ENCODE results near the gene BAHCC1.

The BAHCC1 gene

DNA sequence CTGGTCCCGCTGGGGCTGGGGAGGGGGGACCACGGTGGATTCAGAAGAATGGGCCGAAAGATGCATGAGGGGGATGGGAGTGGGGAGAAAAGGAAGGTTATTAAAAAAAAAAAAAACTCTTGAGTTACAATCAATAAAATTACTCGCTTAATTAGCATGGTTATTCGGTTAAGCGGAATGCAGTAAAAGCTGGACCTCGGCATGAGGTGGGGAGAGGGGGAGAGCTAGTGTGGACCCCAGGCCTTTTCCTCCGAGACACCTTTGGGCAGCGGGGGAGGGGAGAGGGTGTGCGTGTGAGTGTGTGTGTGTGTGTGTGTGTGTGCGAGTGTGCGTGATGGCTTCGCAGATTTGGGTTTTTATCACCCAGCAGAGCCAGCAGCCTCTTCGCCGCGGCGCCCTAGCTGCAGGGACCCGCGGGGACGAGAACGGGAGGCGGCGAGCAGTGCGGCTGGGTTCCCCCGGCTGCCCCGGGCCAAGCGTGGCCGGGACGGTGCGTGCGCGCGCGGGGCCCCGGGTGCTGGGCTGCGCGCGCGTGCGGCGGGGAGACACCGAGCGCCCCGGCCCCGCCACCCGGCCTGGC, 3.7 kb downstream of the BAHCC1 start:
- no peak for DNase-seq

DNA sequence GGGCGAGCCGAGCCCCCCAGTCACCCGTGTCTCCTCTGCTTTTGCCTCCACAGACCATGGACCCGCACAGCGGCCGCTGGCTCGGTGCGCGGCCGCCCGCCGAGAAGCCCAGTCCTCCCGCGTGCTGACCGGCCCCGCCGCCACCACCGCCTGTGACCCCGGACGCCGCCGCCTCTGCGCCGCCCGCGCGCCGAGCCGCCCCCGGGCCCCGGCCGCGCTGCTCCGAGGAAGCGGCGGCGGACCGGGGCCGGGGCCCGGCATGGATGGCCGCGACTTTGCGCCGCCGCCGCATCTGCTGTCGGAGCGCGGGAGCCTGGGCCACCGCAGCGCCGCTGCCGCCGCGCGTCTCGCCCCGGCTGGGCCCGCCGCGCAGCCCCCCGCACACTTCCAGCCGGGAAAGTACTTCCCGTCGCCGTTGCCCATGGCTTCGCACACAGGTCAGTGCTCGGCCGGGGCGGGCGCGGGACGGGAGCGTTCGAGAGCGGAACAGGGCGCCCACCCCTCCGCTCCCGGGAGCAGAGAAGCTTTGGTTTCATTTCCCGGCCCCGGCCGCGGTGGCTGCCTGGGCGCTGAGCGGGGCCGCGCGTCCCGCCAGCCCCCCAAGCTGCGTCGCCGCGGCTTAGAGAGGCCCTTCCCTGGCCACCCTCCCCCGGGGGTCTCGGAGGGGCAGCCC, 4.4 kb downstream of the BAHCC1 start:
- no peak for DNase-seq

DNA sequence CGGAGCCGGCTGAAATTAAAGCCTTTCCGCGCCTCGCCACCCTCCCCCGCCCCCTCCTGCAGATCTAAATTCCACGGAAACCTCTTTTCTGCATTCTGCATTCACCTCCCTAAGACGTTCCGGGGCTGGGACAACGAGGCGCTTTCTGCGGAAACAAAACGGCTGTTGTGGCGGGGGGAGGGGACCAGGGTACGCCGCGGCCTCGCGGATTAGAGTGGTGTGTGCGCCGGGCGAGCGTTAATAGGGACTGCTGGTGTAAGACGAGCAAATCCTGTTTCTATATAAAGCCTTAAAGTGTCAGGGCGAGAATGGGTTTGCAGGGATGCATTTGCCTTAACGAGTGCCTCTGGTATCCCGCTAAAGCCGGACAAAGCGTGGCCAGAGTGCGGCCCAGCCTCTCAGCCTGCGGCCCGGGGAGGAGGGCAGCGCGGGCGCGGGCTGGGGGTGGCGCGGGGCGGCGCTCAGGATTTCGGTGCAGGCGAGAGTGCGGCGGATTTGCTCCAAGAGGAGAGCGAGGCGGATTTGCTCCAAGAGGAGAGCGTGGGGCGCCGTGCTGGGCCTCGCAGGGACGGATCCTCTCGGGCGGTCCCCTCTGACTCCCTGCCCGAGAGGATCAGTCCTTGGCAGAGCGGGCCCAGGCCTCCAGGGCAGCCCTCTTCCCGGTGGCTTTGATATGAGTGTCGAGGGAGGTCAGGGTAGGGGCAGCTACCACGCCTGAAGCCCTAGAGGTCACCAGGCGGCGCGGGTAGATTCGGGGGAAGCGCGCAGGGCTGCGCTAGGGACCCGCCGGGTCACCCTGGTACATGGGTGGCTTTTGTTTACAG, 5.1 kb downstream of the BAHCC1 start:
- no peak for DNase-seq

DNA sequence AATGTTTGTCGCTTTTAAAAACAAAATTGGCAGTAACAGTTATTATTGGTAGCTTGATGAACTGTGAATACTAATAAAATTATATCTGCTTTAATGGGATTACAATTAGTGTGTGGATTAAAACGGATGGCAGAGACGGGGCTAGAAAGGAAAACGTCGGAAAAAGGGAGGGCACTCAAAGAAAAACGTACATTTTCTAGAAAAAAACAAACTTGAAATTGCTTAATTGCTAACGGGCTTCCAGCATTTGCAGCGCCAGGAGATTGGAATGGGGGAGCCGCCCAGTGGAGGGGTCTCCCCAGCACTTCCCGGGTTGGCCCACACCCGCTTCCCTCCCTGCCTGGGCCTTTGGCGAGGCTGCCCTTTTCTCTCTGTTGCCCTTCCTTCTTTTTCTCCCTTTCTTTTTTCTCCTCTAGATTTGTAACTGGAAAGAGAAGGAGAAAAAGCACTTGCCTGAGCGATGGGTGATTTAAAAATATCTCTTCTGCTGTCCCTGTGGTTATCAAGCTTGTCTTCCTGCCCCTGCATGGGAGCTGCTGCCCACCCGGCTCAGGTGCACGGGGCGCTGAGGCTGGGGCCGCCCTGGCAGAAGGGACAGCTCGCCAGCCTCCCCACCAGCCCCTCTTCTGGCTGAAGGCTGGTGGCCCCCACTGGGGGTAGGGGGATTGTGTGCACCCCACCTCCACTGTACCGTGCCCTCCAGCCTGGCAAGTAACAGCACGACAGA, 5.9 kb downstream of the BAHCC1 start:
- DNase-seq = no peak

DNA sequence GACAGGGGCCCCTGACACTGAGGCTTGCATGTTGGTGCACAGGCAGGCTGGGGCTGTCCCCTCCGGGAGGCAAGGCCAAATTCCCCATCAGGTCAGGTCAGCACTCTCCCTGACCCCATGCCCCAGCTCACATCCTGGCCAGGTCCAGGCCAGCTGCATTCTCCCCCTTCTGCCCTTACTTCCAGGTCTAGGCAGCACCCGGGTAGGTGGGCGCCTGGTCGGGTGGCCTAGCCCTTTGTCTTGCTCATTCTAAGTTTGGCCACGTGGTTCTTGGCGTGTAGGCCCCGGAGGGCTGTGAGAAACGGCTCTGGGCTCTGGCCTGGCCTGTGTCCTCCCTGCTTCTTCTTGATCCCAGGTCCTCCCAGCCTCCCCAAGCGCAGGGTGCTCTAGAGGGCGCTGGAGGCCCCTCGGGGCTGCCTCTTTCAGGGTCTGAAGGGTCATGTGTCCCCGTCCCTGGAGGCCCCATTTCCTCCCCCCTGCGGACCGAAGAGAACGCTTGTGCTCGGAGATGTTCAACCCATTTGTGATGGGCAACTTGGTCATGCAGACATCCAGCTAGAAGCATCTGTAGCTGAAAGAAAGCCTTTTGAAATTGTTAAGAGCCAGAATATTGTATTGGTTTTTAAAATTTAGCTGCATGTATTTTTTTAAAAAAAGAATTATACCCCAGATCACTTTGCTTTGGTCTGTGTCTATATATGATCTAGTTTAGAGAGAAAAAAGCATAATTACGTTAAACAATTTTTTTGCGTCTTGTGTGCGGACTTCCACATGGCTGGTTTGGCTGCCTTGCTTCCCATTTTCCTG, 6.7 kb downstream of the BAHCC1 start:
- DNase-seq = no peak

DNA sequence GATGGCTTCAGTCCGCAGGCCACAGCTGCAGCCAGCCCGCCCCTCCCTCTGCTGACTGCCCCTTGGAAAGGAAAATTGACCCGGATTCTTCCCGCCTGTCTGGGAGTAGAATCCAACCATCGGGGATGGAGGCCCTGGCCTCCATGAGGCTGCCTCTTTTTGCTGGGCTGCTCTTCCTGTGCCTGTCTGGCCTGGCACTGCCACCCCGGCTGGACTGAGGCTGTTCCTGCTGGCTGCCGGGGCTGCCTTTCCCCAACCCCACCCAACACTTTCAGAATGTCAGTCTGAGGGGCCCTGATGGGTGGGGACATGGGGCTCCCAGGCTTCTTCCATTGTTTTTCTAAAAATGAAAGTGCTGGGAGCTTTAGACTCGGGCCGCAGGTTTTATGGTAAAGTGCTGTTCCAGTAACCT, 7.3 kb downstream of the BAHCC1 start:
- DNase-seq = no peak

DNA sequence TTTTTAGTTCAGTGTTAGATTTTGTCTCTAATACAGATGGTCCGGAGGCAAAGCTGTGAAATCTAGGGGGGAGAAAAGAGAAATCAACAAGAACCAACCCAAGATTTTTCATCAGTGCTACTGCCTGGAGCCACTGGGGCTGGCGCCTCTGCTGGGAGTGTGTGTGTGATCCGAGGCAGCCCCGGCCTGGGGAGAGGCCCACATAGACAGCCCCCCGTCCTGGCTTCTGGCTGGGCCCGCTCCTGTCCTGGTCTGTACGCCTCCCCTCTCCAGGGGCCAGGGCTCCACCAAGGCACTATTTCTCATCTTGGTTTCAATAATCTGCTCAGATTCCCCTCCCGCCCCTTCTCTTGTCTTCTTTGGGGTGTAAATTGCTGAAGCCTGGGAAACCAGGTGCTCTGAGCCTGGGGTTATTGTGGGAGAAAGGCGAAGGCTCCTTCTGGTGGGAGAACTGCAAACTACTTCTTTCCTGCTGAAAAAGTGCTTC, 7.8 kb downstream of the BAHCC1 start:
- DNase-seq = no peak

DNA sequence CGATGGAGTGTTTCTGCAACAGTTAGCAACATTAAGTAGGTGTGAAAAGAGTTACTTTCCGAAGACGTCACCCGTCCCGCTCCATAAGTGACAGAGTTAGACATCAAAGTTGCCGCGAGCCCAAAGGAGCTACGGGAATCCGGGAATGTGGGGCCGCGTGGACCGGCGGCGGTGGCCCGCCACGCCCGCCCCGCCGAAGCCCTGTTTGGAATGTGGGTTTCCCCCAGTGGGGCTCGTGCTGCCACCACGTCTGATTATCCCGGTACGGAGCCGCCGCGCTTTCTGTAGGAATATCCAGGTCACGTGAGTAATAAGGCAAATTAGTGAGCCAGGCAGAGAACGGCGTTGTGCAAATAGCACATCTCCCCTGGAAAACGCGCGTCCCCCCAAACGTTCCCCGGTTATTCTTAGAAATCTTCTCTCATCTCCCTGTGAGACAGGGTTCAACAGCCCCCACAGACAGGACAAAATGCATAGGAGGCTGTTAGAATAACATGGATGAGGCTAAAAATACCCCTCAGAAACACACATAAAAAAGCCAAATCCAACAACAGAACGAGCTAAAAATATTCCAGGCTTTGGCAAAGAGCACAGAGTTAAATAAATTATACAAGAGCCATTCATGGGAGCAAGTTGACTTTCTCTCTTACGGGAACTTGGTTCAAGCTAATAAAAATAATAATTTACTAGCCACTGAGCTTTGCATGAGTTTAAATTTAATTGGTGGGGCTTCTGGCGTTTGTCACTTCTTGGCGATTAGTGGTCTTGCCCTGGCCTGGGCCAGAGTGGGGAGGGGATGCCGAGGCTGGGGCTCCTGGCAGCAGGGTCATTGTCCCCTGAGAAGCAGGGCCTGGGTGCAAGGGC, 8.6 kb downstream of the BAHCC1 start:
- DNase-seq = no peak

DNA sequence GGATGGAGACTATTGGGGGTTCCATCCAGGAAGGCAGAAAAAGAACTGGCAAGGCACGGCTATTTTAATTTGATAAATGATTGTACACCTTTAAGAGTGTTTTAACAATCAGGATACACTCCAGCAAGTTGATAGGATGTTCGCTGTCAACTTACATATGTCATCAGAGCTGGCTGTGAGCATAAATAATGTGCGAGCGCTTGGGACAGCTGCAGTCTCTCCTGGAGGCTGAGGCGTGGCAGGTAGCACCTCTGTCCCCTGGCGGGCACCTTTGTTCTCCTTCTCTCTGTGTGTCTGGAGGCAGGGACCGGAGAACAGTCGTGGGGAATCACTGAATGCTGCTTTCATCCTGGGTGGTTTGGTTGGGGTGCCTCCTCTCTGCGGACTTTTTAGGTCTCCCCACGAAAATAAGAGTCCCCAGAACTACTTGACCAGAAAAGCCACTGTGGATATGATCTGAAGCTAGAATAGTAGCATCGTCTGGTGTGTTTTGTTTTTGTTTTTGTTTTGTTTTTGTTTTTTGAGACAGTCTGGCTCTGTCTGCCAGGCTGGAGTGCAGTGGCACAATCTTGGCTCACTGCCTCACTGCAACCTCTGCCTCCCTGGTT, 9.4 kb downstream of the BAHCC1 start:
- no peak for DNase-seq

DNA sequence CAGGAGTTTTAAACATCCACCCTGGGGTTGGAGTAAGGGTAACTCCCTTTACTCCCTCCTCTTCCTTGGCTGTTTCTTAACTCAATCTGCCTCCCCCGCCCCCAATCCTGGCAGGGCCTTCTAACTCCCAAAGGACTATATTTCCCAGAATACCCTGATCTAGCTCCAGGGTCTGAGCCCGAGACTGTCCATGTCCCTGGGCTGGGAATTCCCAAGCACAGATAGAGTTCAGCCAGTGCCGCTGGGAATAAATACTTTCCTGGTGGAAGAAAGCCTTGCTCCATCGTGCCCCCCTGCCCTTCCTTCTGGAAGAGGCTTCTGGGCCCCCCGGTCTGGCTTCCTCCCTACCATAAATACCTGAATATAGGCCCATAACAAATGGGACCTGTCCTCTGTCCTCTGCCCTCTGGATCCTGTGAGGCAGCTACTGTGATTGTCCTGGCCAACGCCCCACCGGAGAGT, 10.2 kb downstream of the BAHCC1 start:
- DNase-seq = no peak

DNA sequence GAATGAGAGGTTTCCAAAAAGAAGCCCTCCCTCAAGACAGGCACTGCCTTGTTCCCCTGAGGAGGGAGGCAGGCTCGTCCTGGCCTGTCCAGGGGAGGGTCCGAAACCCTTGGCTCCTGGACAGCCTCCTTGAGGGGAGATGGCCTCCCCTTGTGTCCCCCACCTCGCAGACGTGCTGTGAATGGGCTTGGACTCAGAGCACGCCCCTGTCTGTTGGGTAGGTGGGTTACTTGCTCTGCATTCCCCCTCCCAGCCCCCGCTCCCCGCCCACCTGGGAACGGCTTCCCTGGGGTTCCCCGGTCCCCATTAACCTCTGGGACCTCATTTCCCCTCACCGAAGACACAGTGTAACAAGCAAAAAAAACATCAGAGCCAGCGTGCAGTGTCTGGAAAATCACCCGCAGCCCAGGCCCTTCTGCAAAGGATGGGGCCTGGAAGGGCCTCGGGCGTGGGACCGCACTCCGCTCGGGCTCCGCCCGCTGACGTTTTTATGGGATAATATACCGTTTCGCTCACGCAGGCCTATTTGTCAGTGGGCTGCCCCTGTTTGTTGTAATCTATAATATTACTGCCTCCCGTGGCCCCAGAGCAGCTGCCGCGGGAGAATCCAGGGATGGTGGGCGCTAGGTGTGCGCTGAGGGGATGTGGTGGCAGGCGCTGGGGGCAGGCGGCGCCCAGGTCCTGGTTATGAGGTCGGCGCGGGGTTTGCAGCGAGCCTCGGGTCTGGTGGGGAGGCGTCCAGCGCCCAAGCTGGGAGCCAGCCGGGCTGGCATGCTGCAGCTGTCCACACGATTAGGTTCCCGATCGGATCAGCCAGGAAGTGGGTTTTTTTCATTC, 11.1 kb downstream of the BAHCC1 start:
- no peak for DNase-seq

DNA sequence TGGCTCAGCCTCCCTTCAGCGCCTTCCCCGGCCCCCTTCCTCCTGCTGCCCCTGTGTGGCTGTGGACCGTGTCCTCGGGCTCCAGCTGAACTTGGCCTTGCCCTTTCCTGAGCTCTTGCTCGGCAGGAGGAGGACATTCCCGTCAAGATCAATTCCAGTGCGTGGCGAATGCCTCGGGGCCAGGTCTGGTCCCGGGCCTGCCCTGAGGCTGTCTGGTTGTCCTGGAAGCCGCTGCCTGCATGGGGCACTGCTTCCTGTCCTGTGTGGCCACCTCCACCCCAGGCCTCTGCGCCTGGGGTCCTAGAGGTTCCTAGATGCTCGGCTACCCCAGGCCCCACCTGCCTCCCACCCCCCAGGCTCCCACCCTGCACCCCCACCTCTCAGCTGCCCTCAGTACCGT, 12.8 kb downstream of the BAHCC1 start:
- DNase-seq = no peak

DNA sequence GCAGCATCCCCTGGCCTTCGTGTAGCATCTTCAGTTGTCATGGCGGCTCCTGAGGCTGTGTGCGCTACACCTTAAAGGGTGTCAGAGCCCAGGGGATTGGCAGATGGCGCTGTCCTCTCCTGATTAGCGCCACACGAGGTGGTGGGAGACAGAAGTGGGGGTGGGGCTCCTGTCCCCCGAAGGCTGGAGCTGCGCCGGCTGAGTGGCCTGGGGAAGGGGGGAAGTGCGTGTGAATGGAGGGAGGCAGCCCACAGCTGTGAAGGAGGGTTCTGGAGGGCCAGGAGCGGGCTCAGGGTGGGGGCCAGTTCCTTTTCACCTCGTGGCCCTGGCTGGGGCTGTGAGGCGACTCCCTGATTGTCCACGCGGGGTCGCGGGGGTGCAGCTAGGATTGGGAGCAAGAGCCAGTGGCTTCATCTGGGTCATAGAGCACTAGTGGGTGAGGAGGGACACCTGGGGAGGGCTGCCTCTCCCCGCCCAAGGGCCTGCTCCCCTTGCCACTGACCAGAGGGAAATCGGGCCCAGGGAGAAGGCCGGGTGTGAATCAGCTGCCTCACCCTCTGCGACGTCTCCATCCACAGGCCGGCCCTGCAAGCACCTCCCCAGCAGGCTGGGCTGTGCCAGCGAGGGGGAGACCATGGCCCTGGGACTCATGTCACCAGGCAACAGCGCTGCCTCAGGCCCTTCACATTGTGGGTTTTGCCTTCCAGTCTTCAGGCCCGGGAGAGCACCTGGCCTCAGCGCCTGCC, 14.1 kb downstream of the BAHCC1 start:
- DNase-seq = no peak

DNA sequence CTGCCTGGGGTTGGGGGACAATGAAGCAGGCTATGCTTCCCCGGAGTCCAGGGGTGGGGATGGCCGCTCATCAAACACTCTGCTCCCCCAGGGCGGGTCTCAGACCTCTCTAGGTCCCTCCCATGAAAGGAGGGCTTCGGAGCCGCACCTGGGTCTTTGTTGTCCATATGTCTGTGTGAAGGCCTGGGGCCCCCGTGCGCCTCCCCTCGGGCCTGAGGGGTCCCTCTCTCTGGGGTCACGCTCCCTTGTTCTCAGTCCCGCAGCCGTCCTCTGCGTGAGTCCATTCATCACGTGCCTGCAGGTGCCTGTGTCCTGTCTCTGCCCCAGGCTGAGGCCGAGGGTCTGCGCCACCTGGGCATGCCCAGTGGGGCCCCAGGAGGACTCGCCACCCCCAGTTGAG, 15.6 kb downstream of the BAHCC1 start:
- no peak for DNase-seq

DNA sequence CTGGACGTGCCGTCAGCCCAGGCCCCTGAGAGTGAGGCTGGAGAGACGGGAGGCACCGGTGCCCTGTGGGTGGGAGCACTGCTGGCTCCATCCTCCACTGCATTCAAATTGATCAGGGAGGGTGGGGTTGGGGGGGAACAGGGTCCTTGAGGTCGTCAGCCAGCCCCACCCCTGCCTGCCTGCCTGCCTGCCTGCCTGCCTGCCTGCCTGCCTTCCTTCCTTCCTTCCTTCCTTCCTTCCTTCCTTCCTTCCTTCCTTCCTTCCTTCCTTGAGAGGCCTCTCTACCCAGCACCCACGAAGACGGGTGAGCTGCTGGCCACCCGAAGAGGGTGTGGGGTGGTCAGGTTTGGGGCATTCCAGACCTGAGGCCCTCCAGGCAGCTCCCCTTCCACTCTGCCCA, 16.0 kb downstream of the BAHCC1 start:
- no peak for DNase-seq

DNA sequence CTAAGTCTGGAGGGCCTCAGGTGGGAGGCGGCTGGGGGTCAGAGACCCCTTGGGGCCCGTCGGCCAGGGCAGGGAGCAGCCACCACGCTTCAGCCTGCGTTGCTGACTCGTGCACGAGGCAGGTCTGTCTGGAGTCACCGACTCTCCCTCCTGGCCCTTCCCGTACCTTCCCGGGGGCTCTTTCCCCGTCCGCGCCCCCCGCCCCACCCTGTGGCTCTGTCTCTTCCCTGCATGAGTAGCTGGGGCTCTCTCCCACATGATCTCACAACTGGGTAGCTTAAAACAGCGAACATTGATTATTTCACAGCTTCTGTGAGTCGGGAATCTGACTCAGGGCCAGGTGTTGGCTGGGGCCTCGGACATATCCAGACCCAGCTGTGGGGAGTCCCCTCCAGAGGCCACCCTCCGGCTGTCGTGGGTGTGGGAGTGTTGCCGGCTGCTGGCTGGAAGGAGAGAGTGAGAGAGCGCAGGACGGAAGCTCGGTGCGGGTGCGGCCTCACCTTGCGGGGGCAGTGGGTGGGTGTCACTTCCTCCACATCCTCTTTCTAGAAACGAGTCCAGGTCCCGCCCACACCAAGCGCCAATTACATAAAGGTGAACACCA, 17.3 kb downstream of the BAHCC1 start:
- DNase-seq = peak; percentile 49

DNA sequence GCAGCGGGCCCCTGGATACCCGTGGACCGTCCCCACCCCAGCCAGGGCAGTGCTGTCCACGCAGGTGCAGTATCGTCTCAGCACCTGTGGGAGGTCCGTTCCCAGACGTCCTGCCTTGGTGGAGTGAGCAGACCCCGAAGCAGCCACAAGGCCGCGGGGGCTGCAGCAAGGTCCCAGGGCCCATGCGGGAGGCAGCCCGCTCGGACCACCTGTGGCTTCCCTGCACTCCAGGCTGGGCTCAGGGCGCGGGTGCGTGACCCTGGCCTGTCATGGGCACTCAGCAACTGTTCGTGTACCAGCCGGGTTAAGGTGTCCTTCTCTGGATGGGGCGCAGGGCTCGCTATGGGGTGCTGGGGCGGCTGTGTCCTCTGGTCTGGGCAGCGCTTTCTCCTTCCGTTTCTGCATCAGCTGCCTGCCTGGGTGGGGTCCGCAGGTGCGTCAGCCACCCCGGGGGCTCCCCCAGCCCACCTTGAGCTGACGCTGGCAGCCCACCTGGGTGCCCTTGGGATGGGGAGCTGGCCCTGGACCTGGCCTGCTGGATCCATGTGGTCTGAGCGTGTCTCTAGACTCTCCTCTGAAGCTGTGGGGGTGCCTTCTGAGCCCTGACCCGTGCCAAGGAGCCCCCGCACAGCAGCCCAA, 18.4 kb downstream of the BAHCC1 start:
- DNase-seq = no peak
